Measurements from ENCODE around the gene ABHD14A.

DNA sequence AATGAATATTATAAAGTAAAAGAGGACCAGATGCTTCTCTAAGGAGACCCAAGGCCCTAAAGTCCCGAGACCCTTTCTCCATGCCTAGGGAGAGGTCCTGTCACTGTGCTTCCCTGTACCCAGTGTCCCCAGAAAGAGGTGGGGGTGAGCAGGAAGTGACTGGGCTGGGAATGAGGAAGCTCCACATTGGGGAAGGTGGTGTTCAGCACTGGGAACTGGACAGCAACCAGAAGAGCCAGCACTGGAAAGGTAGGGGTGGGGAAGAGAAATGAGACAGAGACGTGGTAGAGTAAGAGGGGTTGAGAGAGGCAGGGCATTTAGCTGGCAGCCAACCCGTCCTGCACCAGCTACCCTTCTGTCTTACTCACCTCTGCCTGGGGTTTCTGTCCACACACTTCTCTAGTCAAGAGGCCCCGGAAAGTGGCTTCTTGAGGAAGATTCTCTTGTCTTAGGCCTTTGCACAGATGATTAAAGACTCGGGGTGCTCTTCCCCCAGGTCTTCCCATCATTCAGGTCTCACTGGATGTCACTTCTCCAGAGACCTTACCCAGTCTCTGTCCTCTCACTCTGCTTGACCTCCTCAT, 45.4 kb upstream of the ABHD14A start:
- TF ChIP-seq, protein P1, sequence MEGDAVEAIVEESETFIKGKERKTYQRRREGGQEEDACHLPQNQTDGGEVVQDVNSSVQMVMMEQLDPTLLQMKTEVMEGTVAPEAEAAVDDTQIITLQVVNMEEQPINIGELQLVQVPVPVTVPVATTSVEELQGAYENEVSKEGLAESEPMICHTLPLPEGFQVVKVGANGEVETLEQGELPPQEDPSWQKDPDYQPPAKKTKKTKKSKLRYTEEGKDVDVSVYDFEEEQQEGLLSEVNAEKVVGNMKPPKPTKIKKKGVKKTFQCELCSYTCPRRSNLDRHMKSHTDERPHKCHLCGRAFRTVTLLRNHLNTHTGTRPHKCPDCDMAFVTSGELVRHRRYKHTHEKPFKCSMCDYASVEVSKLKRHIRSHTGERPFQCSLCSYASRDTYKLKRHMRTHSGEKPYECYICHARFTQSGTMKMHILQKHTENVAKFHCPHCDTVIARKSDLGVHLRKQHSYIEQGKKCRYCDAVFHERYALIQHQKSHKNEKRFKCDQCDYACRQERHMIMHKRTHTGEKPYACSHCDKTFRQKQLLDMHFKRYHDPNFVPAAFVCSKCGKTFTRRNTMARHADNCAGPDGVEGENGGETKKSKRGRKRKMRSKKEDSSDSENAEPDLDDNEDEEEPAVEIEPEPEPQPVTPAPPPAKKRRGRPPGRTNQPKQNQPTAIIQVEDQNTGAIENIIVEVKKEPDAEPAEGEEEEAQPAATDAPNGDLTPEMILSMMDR (IDR thresholded peaks at IDR 0.05), result no peak
- TF ChIP-seq POLR2A (IDR thresholded peaks at IDR 0.05), result no peak
